Measurements from ENCODE around the gene HACD3. TPM values are rescaled to one million over a fixed set of nuclear protein-coding genes. Genes with fewer than 3 reads are reported as not detected.

HACD3 gene
- total RNA-seq, 5 donors from 2014 or later (not counting 1 experiment from before 2014, with no cell fraction given): 16.3 to 24.1 (median 20.9) TPM

- Mint-ChIP-seq H3K4me3 (peak overlapping the region in 1 of 3 donors; percentile 19), H3K36me3 (peaks cover 27% of the 10 kb centered on the region), H3K4me1 (peaks cover 54 to 75% (median 65%) of the 10 kb centered on the region in 3 donors), H3K27ac (peak overlapping the region; percentile 52 to 82), H3K9me3 (no peaks in the 10 kb centered on the region), H3K27me3 (no peaks in the 10 kb centered on the region)
- Histone ChIP-seq H3K9me3 (no peaks in the 10 kb centered on the region), H3K4me1 (ENCODE audit: control insufficient read depth in 1 of 2, extremely low read depth in 1 of 2, insufficient read depth in 2 of 2, low read length in 2 of 2) (peaks cover 13 to 24% of the 10 kb centered on the region in 2 experiments), H3K4me3 (ENCODE audit: control insufficient read depth in 1 of 2, extremely low read depth in 1 of 2, low read length in 1 of 2) (no peak overlapping the region), H3K27ac (ENCODE audit: low read length) (peak overlapping the region; percentile 50), H3K36me3 (ENCODE audit: control insufficient read depth in 2 of 2, extremely low read depth in 1 of 2, insufficient read depth in 1 of 2, low read length in 1 of 2) (peaks cover 4 to 42% of the 10 kb centered on the region in 2 donors), H3K27me3 (replicated peaks in 1 of 2; ENCODE audit: control insufficient read depth in 2 of 2, extremely low read depth in 1 of 2, insufficient read depth in 2 of 2, low read length in 1 of 2) (no peaks in the 10 kb centered on the region)
- ATAC-seq (replicated peaks in 1 of 4) (peak in 1 of 4 experiments; percentile 19), DNase-seq (peak in 17 of 35 experiments; percentile 5 to 74 (median 17))
- ChIA-PET CTCF (no interaction called here), POLR2A (interaction anchor here in 1 of 2 donors (0.5 kb wide), 1 partner anchor 14 kb away, joined by 3 read pairs; no protein-coding TSS in a partner anchor)
- WGBS (ENCODE audit: insufficient coverage): 52% methylated on average over 3 of the region's 10 CpGs
These were observed 17.4 kb upstream of the HACD3 start for GRCh38 chr15:65512807-65513416.

GRCh38 chr15:65516997-65517865 is 13.0 kb upstream of the HACD3 start, which contains the start of gene DPP8:
Gene DPP8, minus strand, starts transcription at chr15:65517689. Its CDS starts 5,136 bp downstream, at chr15:65512553.
- peak within 1 kb of the TSS; percentile 91 to 95 for H3K4me3 ChIP-seq (ENCODE audit: control insufficient read depth in 1 of 2, extremely low read depth in 1 of 2, low read length in 1 of 2)
- H3K4me3 Mint-ChIP-seq: peak within 1 kb of the TSS; percentile 91
- DNase-seq (peak; percentile 86 to 96 (median 92)), ATAC-seq (replicated peaks in 1 of 4) (peak; percentile 88 to 97 (median 94))
- H3K27ac ChIP-seq (ENCODE audit: low read length): peak within 1 kb of the TSS; percentile 82
- no peaks in the 10 kb centered on the region for H3K27me3 Mint-ChIP-seq
- H3K4me1 Mint-ChIP-seq: peaks cover 39 to 51% (median 47%) of the 10 kb centered on the region in 3 donors
- ChIA-PET POLR2A (interaction anchor here (0.5 to 0.6 kb wide), 3 partner anchors 56 to 233 kb away, joined by 3 to 5 read pairs (median 4); no protein-coding TSS in a partner anchor), CTCF (interaction anchor here (0.5 to 1.1 kb wide), 7 partner anchors 12 to 948 kb away, joined by 3 to 7 read pairs (median 4); partner anchors contain the start of genes HACD3 (in 1 of the 2) and RAB11A (in 1 of the 2))
- peak within 1 kb of the TSS; percentile 86 to 89 for H3K27ac Mint-ChIP-seq
- peaks cover 13 to 28% of the 10 kb centered on the region in 2 experiments for H3K4me1 ChIP-seq (ENCODE audit: control insufficient read depth in 1 of 2, extremely low read depth in 1 of 2, insufficient read depth in 2 of 2, low read length in 2 of 2)
- peaks cover 0 to 1% of the 10 kb centered on the region in 2 experiments for H3K27me3 ChIP-seq (replicated peaks in 1 of 2; ENCODE audit: control insufficient read depth in 2 of 2, extremely low read depth in 1 of 2, insufficient read depth in 2 of 2, low read length in 1 of 2)
- peaks cover 12% of the 10 kb centered on the region for H3K36me3 Mint-ChIP-seq
- peaks cover 4 to 15% of the 10 kb centered on the region in 2 donors for H3K36me3 ChIP-seq (ENCODE audit: control insufficient read depth in 2 of 2, extremely low read depth in 1 of 2, insufficient read depth in 1 of 2, low read length in 1 of 2)
- H3K9me3 ChIP-seq: no peaks in the 10 kb centered on the region
- H3K9me3 Mint-ChIP-seq: no peaks in the 10 kb centered on the region
- WGBS (ENCODE audit: insufficient coverage): under 1% methylated on average over 68 of the region's 75 CpGs

- H3K27ac Mint-ChIP-seq: peak overlapping the region; percentile 86 to 89
- H3K27me3 Mint-ChIP-seq: no peaks in the 10 kb centered on the region
- peaks cover 13 to 28% of the 10 kb centered on the region in 2 experiments for H3K4me1 ChIP-seq (ENCODE audit: control insufficient read depth in 1 of 2, extremely low read depth in 1 of 2, insufficient read depth in 2 of 2, low read length in 2 of 2)
- H3K9me3 Mint-ChIP-seq: no peaks in the 10 kb centered on the region
- CTCF ChIA-PET: interaction anchor here (0.7 kb wide), 3 partner anchors 11 to 131 kb away, joined by 3 to 5 read pairs (median 5); no protein-coding TSS in a partner anchor
- H3K4me1 Mint-ChIP-seq: peaks cover 35 to 45% (median 41%) of the 10 kb centered on the region in 3 donors
- peak overlapping the region; percentile 82 for H3K27ac ChIP-seq (ENCODE audit: low read length)
- WGBS (ENCODE audit: insufficient coverage): 40% methylated on average over 3 of the region's 8 CpGs
- H3K27me3 ChIP-seq (replicated peaks in 1 of 2; ENCODE audit: control insufficient read depth in 2 of 2, extremely low read depth in 1 of 2, insufficient read depth in 2 of 2, low read length in 1 of 2): peaks cover 0 to 3% of the 10 kb centered on the region in 2 experiments
- peaks cover 7% of the 10 kb centered on the region for H3K36me3 Mint-ChIP-seq
- ATAC-seq (replicated peaks in 1 of 4) (no peak), DNase-seq (no peak)
- POLR2A ChIA-PET: interaction anchor here in 1 of 2 donors (1.2 kb wide), 1 partner anchor 12 kb away, joined by 3 read pairs; the partner anchor contains the start of gene HACD3
- no peaks in the 10 kb centered on the region for H3K9me3 ChIP-seq
- peak overlapping the region in 1 of 2 donors; percentile 95 for H3K4me3 ChIP-seq (ENCODE audit: control insufficient read depth in 1 of 2, extremely low read depth in 1 of 2, low read length in 1 of 2)
- H3K36me3 ChIP-seq (ENCODE audit: control insufficient read depth in 2 of 2, extremely low read depth in 1 of 2, insufficient read depth in 1 of 2, low read length in 1 of 2): peaks cover 0 to 13% of the 10 kb centered on the region in 2 donors
- H3K4me3 Mint-ChIP-seq: peak overlapping the region; percentile 91
These were observed 12.4 kb upstream of the HACD3 start for GRCh38 chr15:65517866-65518207.

GRCh38 chr15:65518633-65519285 is 11.5 kb upstream of the HACD3 start:
- H3K27me3 Mint-ChIP-seq: no peaks in the 10 kb centered on the region
- H3K4me1 Mint-ChIP-seq: peaks cover 26 to 36% (median 32%) of the 10 kb centered on the region in 3 donors
- no peak overlapping the region for H3K27ac Mint-ChIP-seq
- DNase-seq (no peak), ATAC-seq (replicated peaks in 1 of 4) (no peak)
- POLR2A ChIA-PET: interaction anchor here (0.6 to 1.2 kb wide), 5 partner anchors 11 to 273 kb away, joined by 3 to 8 read pairs (median 6); partner anchors contain the start of gene HACD3 (in 1 of the 2)
- no peaks in the 10 kb centered on the region for H3K9me3 Mint-ChIP-seq
- no CpG with 5 or more reads among the region's 4 CpGs for WGBS (ENCODE audit: insufficient coverage)
- Histone ChIP-seq H3K4me1 (ENCODE audit: control insufficient read depth in 1 of 2, extremely low read depth in 1 of 2, insufficient read depth in 2 of 2, low read length in 2 of 2) (peaks cover 13 to 24% of the 10 kb centered on the region in 2 experiments), H3K27me3 (replicated peaks in 1 of 2; ENCODE audit: control insufficient read depth in 2 of 2, extremely low read depth in 1 of 2, insufficient read depth in 2 of 2, low read length in 1 of 2) (peaks cover 0 to 3% of the 10 kb centered on the region in 2 experiments), H3K4me3 (ENCODE audit: control insufficient read depth in 1 of 2, extremely low read depth in 1 of 2, low read length in 1 of 2) (no peak overlapping the region), H3K36me3 (ENCODE audit: control insufficient read depth in 2 of 2, extremely low read depth in 1 of 2, insufficient read depth in 1 of 2, low read length in 1 of 2) (peaks cover 0 to 13% of the 10 kb centered on the region in 2 donors), H3K9me3 (no peaks in the 10 kb centered on the region), H3K27ac (ENCODE audit: low read length) (no peak overlapping the region)
- H3K36me3 Mint-ChIP-seq: peaks cover 3% of the 10 kb centered on the region
- CTCF ChIA-PET: interaction anchor here in 1 of 2 donors (0.6 to 0.8 kb wide), 6 partner anchors 12 to 769 kb away, joined by 3 to 5 read pairs (median 3); no protein-coding TSS in a partner anchor
- H3K4me3 Mint-ChIP-seq: no peak overlapping the region

GRCh38 chr15:65521350-65521749 is 8.9 kb upstream of the HACD3 start:
- ATAC-seq (replicated peaks in 1 of 4): no peak
- peaks cover 0 to 3% of the 10 kb centered on the region in 2 experiments for H3K27me3 ChIP-seq (replicated peaks in 1 of 2; ENCODE audit: control insufficient read depth in 2 of 2, extremely low read depth in 1 of 2, insufficient read depth in 2 of 2, low read length in 1 of 2)
- no peaks in the 10 kb centered on the region for H3K36me3 ChIP-seq (ENCODE audit: control insufficient read depth in 2 of 2, extremely low read depth in 1 of 2, insufficient read depth in 1 of 2, low read length in 1 of 2)
- peaks cover 10 to 12% (median 11%) of the 10 kb centered on the region in 3 donors for H3K4me1 Mint-ChIP-seq
- ChIA-PET POLR2A (no interaction called here), CTCF (no interaction called here)
- H3K36me3 Mint-ChIP-seq: no peaks in the 10 kb centered on the region
- H3K4me1 ChIP-seq (ENCODE audit: control insufficient read depth in 1 of 2, extremely low read depth in 1 of 2, insufficient read depth in 2 of 2, low read length in 2 of 2): peaks cover 6 to 13% of the 10 kb centered on the region in 2 experiments
- no peak overlapping the region for H3K27ac ChIP-seq (ENCODE audit: low read length)
- H3K27ac Mint-ChIP-seq: no peak overlapping the region
- no peaks in the 10 kb centered on the region for H3K9me3 ChIP-seq
- no peaks in the 10 kb centered on the region for H3K27me3 Mint-ChIP-seq
- H3K9me3 Mint-ChIP-seq: no peaks in the 10 kb centered on the region
- 100% methylated on average over 2 of the region's 7 CpGs for WGBS (ENCODE audit: insufficient coverage)
- no peak overlapping the region for H3K4me3 ChIP-seq (ENCODE audit: control insufficient read depth in 1 of 2, extremely low read depth in 1 of 2, low read length in 1 of 2)
- DNase-seq: no peak
- no peak overlapping the region for H3K4me3 Mint-ChIP-seq

Data from T-cell (primary cell).